Sigmoid colon (tissue), 7 donors: ENCODE data around the gene MACROD2. TPM values are rescaled to one million over a fixed set of nuclear protein-coding genes. Genes with fewer than 3 reads are reported as not detected.
"Not testable (repeated sequence)": the region's sequence is repeated elsewhere in the genome, so short reads cannot be mapped to it uniquely, and the experiment has no call there.

ENCODE experiments used
- DNase-seq: peaks from one replicate; pipeline ENCODE4 v3.0.0-alpha.2; 2019
- H3K27ac ChIP-seq, 4 donors: fragments of 200-600 bp; sonication (generic); one replicate each; pipeline ENCODE4 v1.5.1; 2016 to 2019; ENCODE audit warnings: mild to moderate bottlenecking in 1 of 4
- H3K27me3 ChIP-seq, 3 donors: fragments of 200-600 bp; sonication (generic); one replicate each; pipeline ENCODE4 v1.5.1; 2019; ENCODE audit warnings: mild to moderate bottlenecking in 1 of 3
- H3K36me3 ChIP-seq, 4 donors: fragments of 200-600 bp; sonication (generic); one replicate each; pipeline ENCODE4 v1.5.1; 2016 to 2019
- H3K4me1 ChIP-seq, 4 donors: fragments of 200-600 bp; sonication (generic); one replicate each; pipeline ENCODE4 v1.5.1; 2017 to 2019
- H3K4me3 ChIP-seq, 4 donors: fragments of 200-600 bp; sonication (generic); one replicate each; pipeline ENCODE4 v1.5.1; 2017 to 2019; ENCODE audit warnings: mild to moderate bottlenecking in 2 of 4, moderate library complexity in 1 of 4
- H3K9me3 ChIP-seq, 4 donors: fragments of 200-600 bp in 3 of 4; sonication (generic) in 3 of 4; one replicate each; pipeline versions ENCODE4 v1.5.1 to v1.6.1; 2013 to 2019
- CTCF ChIP-seq, 4 experiments: fragments of 450-650 bp in 3 of 4; fragments of 200-600 bp in 1 of 4; IDR thresholded peaks; one replicate each; pipeline ENCODE4 v1.5.1; 2016 to 2019; ENCODE audit warnings: antibody characterized with exemption in 4 of 4, mild to moderate bottlenecking in 3 of 4, moderate library complexity in 2 of 4
- EP300 ChIP-seq, 4 donors: sonication (generic); formaldehyde crosslinking; IDR thresholded peaks; one replicate each; pipeline ENCODE4 v1.6.1; 2017; ENCODE audit warnings: antibody characterized with exemption in 4 of 4
- POLR2A ChIP-seq, 2 donors: fragments of 450-650 bp; IDR thresholded peaks; one replicate each; pipeline ENCODE4 v1.6.1; 2016; ENCODE audit warnings: antibody characterized with exemption in 2 of 2, mild to moderate bottlenecking in 2 of 2, moderate library complexity in 2 of 2
- POLR2AphosphoS5 ChIP-seq, 4 donors: sonication (generic); formaldehyde crosslinking; IDR thresholded peaks; one replicate each; pipeline ENCODE4 v1.6.1; 2017; ENCODE audit warnings: antibody characterized with exemption in 4 of 4
- whole genome bisulfite sequencing, 2 donors: extraction: QIAGEN DNeasy Blood & Tissue Kit; methylation state at CpG; one replicate each; pipeline ENCODE4 v1.1.7; 2013; 5-methylcytosine and 5-hydroxymethylcytosine counted together
- intact Hi-C: fragments of 100-400 bp; cut with DNase I; formaldehyde crosslinking; loops from one replicate; pipeline ENCODE4 v1.15.1; 2023
- polyA plus RNA-seq, 3 donors: library from polyadenylated mRNA; stranded (reverse); fragments of 200-250 nt; gene quantifications; one replicate each; pipeline ENCODE4 v1.2.3, GENCODE V29; 2013
- total RNA-seq, 4 donors: library from RNA; depleted of rRNA; stranded (reverse); fragments of >200 nt; gene quantifications; one replicate each; pipeline ENCODE4 v1.1.0, GENCODE V29; 2016
- donor health status: healthy with polysubstance abuse.
- donor health status: Bipolar disorder and iron deficiency.
- donor health status: healthy.

Gene MACROD2
- total and polyA plus RNA-seq, 7 donors, result 1.2 to 22.4 (median 5.8) TPM

GRCh38 chr20:14210146-14210545 is 214.8 kb downstream of the MACROD2 start:
- no peak overlapping the region for H3K27ac ChIP-seq
- no peaks in the 10 kb centered on the region for H3K36me3 ChIP-seq
- no peaks in the 10 kb centered on the region for H3K9me3 ChIP-seq
- 12 to 63% methylated on average over 1 of the region's 1 CpG for WGBS, 2 donors
- H3K4me3 ChIP-seq, result no peak overlapping the region
- peaks cover 0 to 5% (median 0%) of the 10 kb centered on the region in 4 donors for H3K4me1 ChIP-seq
- no peak for TF ChIP-seq EP300 (IDR thresholded peaks at IDR 0.05)
- no peak for TF ChIP-seq CTCF (IDR thresholded peaks at IDR 0.05)
- TF ChIP-seq POLR2A (IDR thresholded peaks at IDR 0.05), result no peak
- TF ChIP-seq POLR2AphosphoS5 (IDR thresholded peaks at IDR 0.05), result no peak
- intact Hi-C loops, result no loop called here
- no peak for DNase-seq
- no peaks in the 10 kb centered on the region for H3K27me3 ChIP-seq

- intact Hi-C loops, result no loop called here
- H3K9me3 ChIP-seq, result no peaks in the 10 kb centered on the region
- no peaks in the 10 kb centered on the region for H3K36me3 ChIP-seq
- DNase-seq, result no peak
- TF ChIP-seq POLR2A (IDR thresholded peaks at IDR 0.05), result no peak
- H3K27me3 ChIP-seq, result no peaks in the 10 kb centered on the region
- WGBS, 2 donors, result 68 to 86% methylated on average over 1 of the region's 1 CpG
- H3K27ac ChIP-seq, result no peak overlapping the region
- H3K4me3 ChIP-seq, result no peak overlapping the region
- peaks cover 0 to 5% (median 0%) of the 10 kb centered on the region in 4 donors for H3K4me1 ChIP-seq
Observed at GRCh38 chr20:14214046-14214445, 218.7 kb downstream of the MACROD2 start.

GRCh38 chr20:14215880-14216279 is 220.6 kb downstream of the MACROD2 start:
- H3K4me1 ChIP-seq, H3K27me3 ChIP-seq, H3K9me3 ChIP-seq, intact Hi-C loops, H3K27ac ChIP-seq, DNase-seq, H3K4me3 ChIP-seq, H3K36me3 ChIP-seq: not testable (repeated sequence)
- 50 to 67% methylated on average over 1 of the region's 1 CpG for WGBS, 2 donors

DNA sequence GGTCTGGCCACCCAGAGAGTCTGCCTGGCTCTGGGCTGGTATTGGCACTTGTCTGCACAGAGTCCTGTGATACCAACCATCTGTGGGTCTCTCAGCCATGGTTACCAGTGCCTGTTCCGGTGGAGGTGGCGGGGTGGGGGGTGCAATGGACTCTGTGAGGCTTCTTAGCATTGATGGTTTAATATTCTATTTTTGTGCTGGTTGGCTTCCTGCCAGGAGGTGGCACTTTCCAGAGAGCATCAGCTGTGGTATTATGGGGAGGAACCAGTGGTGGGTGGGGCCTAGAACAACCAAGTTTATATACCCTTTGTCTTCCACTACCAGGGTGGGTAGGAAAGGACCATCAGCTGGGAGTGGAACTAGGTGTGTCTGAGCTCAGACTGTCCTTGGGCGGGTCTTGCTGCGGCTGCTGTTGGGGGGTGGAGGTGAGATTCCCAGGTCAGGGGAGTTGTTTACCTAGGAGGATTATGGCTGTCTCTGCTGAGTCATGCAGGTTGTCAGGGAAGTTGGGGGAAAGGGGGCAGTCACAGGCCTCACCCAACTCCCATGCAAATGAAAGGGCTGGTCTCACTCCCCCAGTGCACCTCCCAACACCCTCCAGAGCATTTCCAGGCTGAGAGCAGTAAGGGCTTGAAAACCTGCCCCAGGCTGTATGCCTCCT is 224.6 kb downstream of the MACROD2 start:
- Histone ChIP-seq H3K9me3 (no peaks in the 10 kb centered on the region), H3K27ac (no peak overlapping the region), H3K27me3 (no peaks in the 10 kb centered on the region), H3K4me1 (peaks cover 0 to 6% (median 0%) of the 10 kb centered on the region in 4 donors), H3K36me3 (no peaks in the 10 kb centered on the region), H3K4me3 (no peak overlapping the region)
- 32 to 69% methylated on average over 4 of the region's 4 CpGs for WGBS, 2 donors
- intact Hi-C loops, result no loop called here
- peak; percentile 48 for DNase-seq
- TF ChIP-seq POLR2A (IDR thresholded peaks at IDR 0.05) (no peak), EP300 (IDR thresholded peaks at IDR 0.05) (no peak), POLR2AphosphoS5 (IDR thresholded peaks at IDR 0.05) (no peak), CTCF (IDR thresholded peaks at IDR 0.05) (no peak)

DNA sequence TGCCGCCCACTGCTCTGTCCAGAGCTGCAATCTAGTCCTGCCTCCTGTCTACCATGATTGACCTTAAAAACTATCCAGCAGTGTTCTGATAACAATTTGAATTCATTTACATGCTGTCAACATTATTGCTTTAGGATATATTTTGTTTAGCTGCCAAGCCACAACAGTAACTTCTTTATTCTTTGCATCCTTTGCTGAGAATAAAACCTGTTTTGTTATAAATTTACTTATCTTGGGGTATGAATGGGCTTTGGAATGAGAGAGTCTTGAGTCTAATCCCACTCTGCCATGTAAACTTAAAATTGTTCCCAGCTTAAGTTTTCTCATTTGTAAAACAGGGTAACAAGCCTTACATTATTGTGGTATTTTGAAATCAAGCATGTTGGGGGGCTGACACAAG is 225.7 kb downstream of the MACROD2 start:
- intact Hi-C loops, result no loop called here
- Histone ChIP-seq H3K27ac (no peak overlapping the region), H3K4me3 (no peak overlapping the region), H3K27me3 (no peaks in the 10 kb centered on the region), H3K36me3 (no peaks in the 10 kb centered on the region), H3K9me3 (no peaks in the 10 kb centered on the region), H3K4me1 (peaks cover 0 to 6% (median 2%) of the 10 kb centered on the region in 4 donors)
- DNase-seq, result no peak
- no peak for TF ChIP-seq EP300 (IDR thresholded peaks at IDR 0.05)
- TF ChIP-seq POLR2A (IDR thresholded peaks at IDR 0.05), result no peak
- TF ChIP-seq CTCF (IDR thresholded peaks at IDR 0.05), result no peak
- no peak for TF ChIP-seq POLR2AphosphoS5 (IDR thresholded peaks at IDR 0.05)
- 92% methylated on average over 1 of the region's 1 CpG for WGBS, 2 donors

DNA sequence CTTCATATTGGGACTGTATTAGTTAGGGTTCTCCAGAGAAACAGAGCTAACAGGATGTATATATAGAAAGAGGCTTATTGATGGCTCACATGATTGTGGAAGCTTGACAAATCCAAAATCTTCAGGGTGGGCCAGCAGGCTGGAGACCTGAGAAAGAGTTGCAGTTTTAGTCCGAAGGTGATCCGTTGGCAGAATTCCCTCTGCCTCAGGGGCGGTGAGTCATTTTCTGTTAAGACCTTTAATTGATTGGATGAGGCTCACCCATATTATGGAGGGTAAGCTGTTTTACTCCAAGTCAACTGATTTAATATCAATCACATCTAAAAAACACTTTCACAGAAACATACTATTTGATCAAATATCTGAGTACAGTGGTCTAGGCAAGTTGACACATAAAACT is 228.5 kb downstream of the MACROD2 start:
- 76 to 94% methylated on average over 3 of the region's 3 CpGs for WGBS, 2 donors
- no peak overlapping the region for H3K4me3 ChIP-seq
- no peak for TF ChIP-seq POLR2A (IDR thresholded peaks at IDR 0.05)
- no peak for TF ChIP-seq EP300 (IDR thresholded peaks at IDR 0.05)
- no peak for TF ChIP-seq POLR2AphosphoS5 (IDR thresholded peaks at IDR 0.05)
- no peak for TF ChIP-seq CTCF (IDR thresholded peaks at IDR 0.05)
- no peak for DNase-seq
- H3K9me3 ChIP-seq, result no peaks in the 10 kb centered on the region
- no peaks in the 10 kb centered on the region for H3K36me3 ChIP-seq
- intact Hi-C loops, result no loop called here
- no peak overlapping the region for H3K27ac ChIP-seq
- peaks cover 0 to 7% (median 3%) of the 10 kb centered on the region in 4 donors for H3K4me1 ChIP-seq
- no peaks in the 10 kb centered on the region for H3K27me3 ChIP-seq

DNA sequence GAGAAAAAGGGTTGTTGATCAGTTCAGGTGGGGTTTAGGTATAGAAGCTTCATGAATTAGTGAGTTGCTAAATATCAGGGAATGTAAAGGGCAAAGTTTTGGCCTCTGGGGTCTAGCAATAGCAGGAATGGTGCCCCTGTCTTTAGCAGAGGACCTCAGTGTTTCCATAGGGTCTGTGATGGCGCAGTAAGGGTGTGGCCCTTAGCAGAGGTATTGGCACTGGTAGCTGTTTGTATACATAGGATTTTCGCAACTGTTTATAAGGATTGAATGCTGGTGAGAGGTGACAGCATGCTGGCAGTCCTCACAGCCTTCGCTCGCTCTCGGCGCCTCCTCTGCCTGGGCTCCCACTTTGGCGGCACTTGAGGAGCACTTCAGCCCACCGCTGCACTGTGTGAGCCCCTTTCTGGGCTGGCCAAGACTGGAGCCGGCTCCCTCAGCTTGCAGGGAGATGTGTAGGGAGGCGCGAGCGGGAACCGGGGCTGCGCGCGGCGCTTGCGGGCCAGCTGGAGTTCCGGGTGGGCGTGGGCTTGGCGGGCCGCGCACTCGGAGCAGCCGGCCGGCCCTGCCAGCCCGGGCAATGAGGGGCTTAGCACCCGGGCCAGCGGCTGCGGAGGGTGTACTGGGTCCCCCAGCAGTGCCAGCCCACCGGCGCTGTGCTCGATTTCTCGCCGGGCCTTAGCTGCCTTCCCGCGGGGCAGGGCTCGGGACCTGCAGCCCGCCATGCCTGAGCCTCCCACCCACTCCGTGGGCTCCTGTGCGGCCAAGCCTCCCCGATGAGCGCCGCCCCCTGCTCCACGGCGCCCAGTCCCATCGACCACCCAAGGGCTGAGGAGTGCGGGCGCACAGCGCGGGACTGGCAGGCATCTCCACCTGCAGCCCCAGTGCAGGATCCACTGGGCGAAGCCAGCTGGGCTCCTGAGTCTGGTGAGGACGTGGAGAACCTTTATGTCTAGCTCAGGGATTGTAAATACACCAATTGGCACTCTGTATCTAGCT is 231.0 kb downstream of the MACROD2 start:
- Histone ChIP-seq H3K27ac (peak overlapping the region in 2 of 4 donors; percentile 50 to 60), H3K4me3 (peak overlapping the region; percentile 14 to 52 (median 42))
- intact Hi-C loops, H3K36me3 ChIP-seq, DNase-seq, H3K4me1 ChIP-seq, H3K27me3 ChIP-seq, H3K9me3 ChIP-seq: not testable (repeated sequence)
- WGBS, 2 donors, result 35 to 65% methylated on average over 48 of the region's 53 CpGs
